ENCODE measurements around the gene CPT2. TPM values are rescaled to one million over a fixed set of nuclear protein-coding genes. Genes with fewer than 3 reads are reported as not detected.

The CPT2 gene
- total RNA-seq, 1 experiment from 2014 or later: 14.4 TPM

Other genes with a start within 250 kb of the CPT2 start
- gene PODN, start 134.6 kb upstream of the CPT2 start, total RNA-seq (2014; rRNA removed; shearing (Covaris generic); ENCODE audit: low replicate concordance): 0.10 TPM in 1 of 2 replicates, not detected in the other
- gene SLC1A7, start 54.2 kb upstream of the CPT2 start, total RNA-seq (2014; rRNA removed; shearing (Covaris generic); ENCODE audit: low replicate concordance): not detected in 2 replicates
- gene CZIB, start 23.8 kb downstream of the CPT2 start, total RNA-seq (2014; rRNA removed; shearing (Covaris generic); ENCODE audit: low replicate concordance): 59.2 and 90.4 TPM in 2 replicates
- gene MAGOH, start 41.7 kb downstream of the CPT2 start, total RNA-seq (2014; rRNA removed; shearing (Covaris generic); ENCODE audit: low replicate concordance): 32.7 and 50.2 TPM in 2 replicates
- gene LRP8, start 131.2 kb downstream of the CPT2 start, total RNA-seq (2014; rRNA removed; shearing (Covaris generic); ENCODE audit: low replicate concordance): 12.4 and 16.1 TPM in 2 replicates